Bronchial epithelial cell (primary cell): ENCODE data around the gene AFAP1L1. TPM values are rescaled to one million over a fixed set of nuclear protein-coding genes. Genes with fewer than 3 reads are reported as not detected.

Source experiments
- DNase-seq: peaks from one replicate; pipeline ENCODE4 v3.0.0-alpha.2; 2010; ENCODE audit warnings: low read depth
- FAIRE-seq: peaks from 2 replicates; lab custom pipeline; 2011; peaks lifted over from hg19 to GRCh38; lab: Jason Lieb, UNC
- H3K27me3 ChIP-seq: 2 replicates; pipeline ENCODE4 v1.5.1; 2011; ENCODE audit warnings: low read length; ENCODE audit not compliant: control insufficient read depth, insufficient read depth
- H3K36me3 ChIP-seq: 2 replicates; pipeline ENCODE4 v1.5.1; 2011; ENCODE audit warnings: low read length; ENCODE audit not compliant: control insufficient read depth, insufficient read depth
- H3K4me3 ChIP-seq: 2 replicates; pipeline ENCODE4 v1.5.1; 2011; ENCODE audit warnings: mild to moderate bottlenecking, low read depth, low read length, control low read depth
- CTCF ChIP-seq: IDR thresholded peaks from 2 replicates; pipeline ENCODE4 v1.5.1; 2011; ENCODE audit warnings: mild to moderate bottlenecking, moderate library complexity, low read length, control low read depth, inconsistent platforms; ENCODE audit not compliant: insufficient read depth, severe bottlenecking
- total RNA-seq: library from RNA; depleted of rRNA; stranded (reverse); fragments of >200 nt; gene quantifications from 2 replicates; pipeline ENCODE4 v1.2.1, GENCODE V29; 2014

Gene AFAP1L1
- total RNA-seq, 1 donor from 2014 or later: 17.4 TPM

- H3K27me3 ChIP-seq: no peaks in the 10 kb centered on the region
- TF ChIP-seq CTCF: no peak
- no peak overlapping the region for H3K4me3 ChIP-seq
- FAIRE-seq (no peak), DNase-seq (no peak)
- peaks cover 1% of the 10 kb centered on the region for H3K36me3 ChIP-seq
Measured at GRCh38 chr5:149337736-149338135, 66.1 kb downstream of the AFAP1L1 start.

- no peak for FAIRE-seq
- peak; percentile 49 for DNase-seq
- no peak overlapping the region for H3K4me3 ChIP-seq
- no peak for TF ChIP-seq CTCF
- H3K36me3 ChIP-seq: peaks cover 1% of the 10 kb centered on the region
- H3K27me3 ChIP-seq: no peaks in the 10 kb centered on the region
Measured at GRCh38 chr5:149338364-149338763, 66.7 kb downstream of the AFAP1L1 start.

GRCh38 chr5:149340920-149341319, 69.3 kb downstream of the AFAP1L1 start:
- Histone ChIP-seq H3K4me3 (no peak overlapping the region), H3K27me3 (no peaks in the 10 kb centered on the region), H3K36me3 (no peaks in the 10 kb centered on the region)
- FAIRE-seq (no peak), DNase-seq (no peak)
- TF ChIP-seq CTCF: no peak

- Histone ChIP-seq H3K36me3 (no peaks in the 10 kb centered on the region), H3K4me3 (no peak overlapping the region), H3K27me3 (no peaks in the 10 kb centered on the region)
- no peak for FAIRE-seq
- no peak for DNase-seq
- TF ChIP-seq CTCF: no peak
Measured at GRCh38 chr5:149341876-149342275, 70.2 kb downstream of the AFAP1L1 start.

GRCh38 chr5:149344151-149344550, 72.5 kb downstream of the AFAP1L1 start:
- peaks cover 7% of the 10 kb centered on the region for H3K36me3 ChIP-seq
- H3K27me3 ChIP-seq: no peaks in the 10 kb centered on the region
- FAIRE-seq: no peak
- DNase-seq: no peak
- H3K4me3 ChIP-seq: no peak overlapping the region
- TF ChIP-seq CTCF: no peak
